Cardiac muscle cell (in vitro differentiated cells and primary cell): ENCODE results near the gene SEC24A. TPM values are rescaled to one million over a fixed set of nuclear protein-coding genes. Genes with fewer than 3 reads are reported as not detected.
"Not testable (repeated sequence)": the region's sequence is repeated elsewhere in the genome, so short reads cannot be mapped to it uniquely, and the experiment has no call there.

Source experiments
- DNase-seq, 2 donors: peaks; one replicate each; pipeline versions ENCODE4 v3.0.0 to v3.0.0-alpha.2; 2010 to 2017; ENCODE audit warnings: low read depth in 1 of 2, low spot score in 1 of 2
- H3K27ac ChIP-seq: fragments of 200-600 bp; sonication (generic); 2 replicates; pipeline ENCODE4 v1.5.1; 2016
- H3K27me3 ChIP-seq: fragments of 200-600 bp; sonication (generic); 2 replicates; pipeline ENCODE4 v1.6.0; 2016; ENCODE audit warnings: control low read depth
- H3K36me3 ChIP-seq: fragments of 200-600 bp; sonication (generic); 2 replicates; pipeline ENCODE4 v1.5.1; 2016; ENCODE audit warnings: control low read depth
- H3K4me1 ChIP-seq: fragments of 200-600 bp; sonication (generic); 2 replicates; pipeline ENCODE4 v1.8.1; 2017; ENCODE audit warnings: low read depth, mild to moderate bottlenecking, mixed run types
- H3K4me3 ChIP-seq: fragments of 200-600 bp; sonication (generic); 2 replicates; pipeline ENCODE4 v1.5.1; 2016; ENCODE audit warnings: mild to moderate bottlenecking
- H3K9me3 ChIP-seq: fragments of 200-600 bp; sonication (generic); 2 replicates; pipeline ENCODE4 v1.5.1; 2017; ENCODE audit warnings: low read depth, mild to moderate bottlenecking, control low read depth
- CTCF ChIP-seq: IDR thresholded peaks from 2 replicates; pipeline ENCODE4 v1.5.1; 2012; ENCODE audit warnings: low read depth, mild to moderate bottlenecking, low read length
- polyA plus RNA-seq: library from polyadenylated mRNA; unstranded; fragments of >200 nt; fragmentation: Nextera tagmentation; extraction: Ambion mirVana; gene quantifications from 2 replicates; pipeline ENCODE4 v1.2.1, GENCODE V29; 2016
- total RNA-seq: library from RNA; depleted of rRNA; stranded (reverse); fragments of >200 nt; gene quantifications from 2 replicates; pipeline ENCODE4 v1.2.3, GENCODE V29; 2016

SEC24A gene
- total and polyA plus RNA-seq, 2 experiments from 2014 or later, result 9.9 to 11.6 TPM

GRCh38 chr5:134614450-134615085, 34.0 kb upstream of the SEC24A start:
- Histone ChIP-seq H3K36me3 (peaks cover 47% of the 10 kb centered on the region), H3K9me3 (no peaks in the 10 kb centered on the region), H3K27me3 (no peaks in the 10 kb centered on the region), H3K27ac (no peak overlapping the region), H3K4me1 (no peaks in the 10 kb centered on the region), H3K4me3 (no peak overlapping the region)
- DNase-seq, result no peak
- no peak for TF ChIP-seq CTCF

GRCh38 chr5:134620634-134621033, 28.0 kb upstream of the SEC24A start:
- H3K4me1 ChIP-seq, result no peaks in the 10 kb centered on the region
- H3K4me3 ChIP-seq, result no peak overlapping the region
- DNase-seq, result no peak
- no peaks in the 10 kb centered on the region for H3K9me3 ChIP-seq
- peaks cover 47% of the 10 kb centered on the region for H3K36me3 ChIP-seq
- no peak overlapping the region for H3K27ac ChIP-seq
- H3K27me3 ChIP-seq, result no peaks in the 10 kb centered on the region
- TF ChIP-seq CTCF, result no peak

DNA sequence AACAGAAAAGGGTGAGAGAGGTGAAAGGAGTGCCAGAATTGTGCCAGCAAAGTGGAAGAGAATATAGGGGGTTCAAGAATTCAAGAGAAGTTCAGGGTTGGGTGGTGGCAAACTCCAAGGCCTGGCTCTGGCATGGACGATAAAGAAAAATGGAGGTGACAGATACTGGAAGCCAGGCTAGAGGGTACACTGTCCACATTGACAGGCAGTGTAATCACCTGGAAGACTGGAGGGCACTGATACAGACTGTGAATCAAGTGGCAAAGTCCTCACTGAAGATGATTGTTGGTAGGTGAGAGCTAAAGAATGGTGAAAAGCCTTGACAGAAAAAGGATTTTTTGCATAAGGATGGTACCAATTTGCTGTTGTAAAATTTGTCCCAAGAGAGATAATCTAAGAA, 23.0 kb upstream of the SEC24A start:
- Histone ChIP-seq H3K27ac (no peak overlapping the region), H3K4me1 (no peaks in the 10 kb centered on the region), H3K9me3 (no peaks in the 10 kb centered on the region), H3K36me3 (peaks cover 11% of the 10 kb centered on the region), H3K27me3 (no peaks in the 10 kb centered on the region), H3K4me3 (no peak overlapping the region)
- no peak for DNase-seq
- TF ChIP-seq CTCF, result no peak

GRCh38 chr5:134626369-134627014, 22.1 kb upstream of the SEC24A start:
- Histone ChIP-seq H3K4me3 (no peak overlapping the region), H3K9me3 (no peaks in the 10 kb centered on the region), H3K4me1 (no peaks in the 10 kb centered on the region), H3K27ac (no peak overlapping the region), H3K36me3 (peaks cover 5% of the 10 kb centered on the region), H3K27me3 (no peaks in the 10 kb centered on the region)
- DNase-seq, result peak in 1 of 2 donors; percentile 79
- no peak for TF ChIP-seq CTCF

DNA sequence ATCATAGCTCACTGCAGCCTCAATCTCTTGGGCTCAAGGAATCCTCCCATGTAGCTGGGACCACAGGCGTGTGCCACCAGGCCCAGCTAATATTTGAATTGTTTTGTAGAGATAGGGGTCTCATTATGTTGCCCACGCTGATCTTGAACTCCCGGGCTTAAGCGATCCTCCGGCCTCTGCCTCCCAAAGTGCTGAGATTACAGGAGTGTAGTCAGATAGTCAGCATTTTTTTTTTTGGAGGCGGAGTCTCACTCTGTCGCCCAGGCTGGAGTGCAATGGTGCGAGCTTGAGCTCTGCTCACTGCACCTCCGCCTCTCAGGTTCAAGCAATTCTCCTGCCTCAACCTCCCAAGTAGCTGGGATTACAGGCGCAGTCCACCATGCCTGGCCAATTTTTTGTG, 14.4 kb upstream of the SEC24A start:
- H3K4me1 ChIP-seq, result no peaks in the 10 kb centered on the region
- no peak overlapping the region for H3K4me3 ChIP-seq
- TF ChIP-seq CTCF, result no peak
- H3K9me3 ChIP-seq, result no peaks in the 10 kb centered on the region
- H3K36me3 ChIP-seq, result no peaks in the 10 kb centered on the region
- no peak overlapping the region for H3K27ac ChIP-seq
- H3K27me3 ChIP-seq, result no peaks in the 10 kb centered on the region
- no peak for DNase-seq

- H3K27ac ChIP-seq, DNase-seq, H3K9me3 ChIP-seq: not testable (repeated sequence)
These were observed 13.2 kb upstream of the SEC24A start for GRCh38 chr5:134635366-134635765.

More at GRCh38 chr5:134635366-134635765, 13.2 kb upstream of the SEC24A start:
- H3K36me3 ChIP-seq, H3K27me3 ChIP-seq, H3K4me3 ChIP-seq, H3K4me1 ChIP-seq: not testable (repeated sequence)
